NCI-H1092 treated with DMSO at 0.1 percent for 48 hours (cell line): ENCODE measurements around the gene FRMD8.

Source experiments
- DNase-seq: peaks from one replicate; lab custom pipeline; 2025; lab: John Stamatoyannopoulos, UW

Gene FRMD8, protein sequence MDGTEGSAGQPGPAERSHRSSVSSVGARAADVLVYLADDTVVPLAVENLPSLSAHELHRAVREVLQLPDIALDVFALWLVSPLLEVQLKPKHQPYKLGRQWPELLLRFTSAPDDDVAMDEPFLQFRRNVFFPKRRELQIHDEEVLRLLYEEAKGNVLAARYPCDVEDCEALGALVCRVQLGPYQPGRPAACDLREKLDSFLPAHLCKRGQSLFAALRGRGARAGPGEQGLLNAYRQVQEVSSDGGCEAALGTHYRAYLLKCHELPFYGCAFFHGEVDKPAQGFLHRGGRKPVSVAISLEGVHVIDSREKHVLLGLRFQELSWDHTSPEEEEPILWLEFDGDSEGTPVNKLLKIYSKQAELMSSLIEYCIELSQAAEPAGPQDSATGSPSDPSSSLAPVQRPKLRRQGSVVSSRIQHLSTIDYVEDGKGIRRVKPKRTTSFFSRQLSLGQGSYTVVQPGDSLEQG

GRCh38 chr11:65386307-65387140 is at the start of gene FRMD8:
Gene FRMD8 (plus strand): TSS chr11:65386637. CDS start chr11:65387037, 400 bp downstream.
- peak; percentile 76 for DNase-seq

- no peak for DNase-seq
Observed at GRCh38 chr11:65338676-65339075, 47.8 kb upstream of the FRMD8 start.

- no peak for DNase-seq
Observed at GRCh38 chr11:65340226-65340625, 46.2 kb upstream of the FRMD8 start.

- no peak for DNase-seq
Observed at GRCh38 chr11:65341856-65342255, 44.6 kb upstream of the FRMD8 start.

DNA sequence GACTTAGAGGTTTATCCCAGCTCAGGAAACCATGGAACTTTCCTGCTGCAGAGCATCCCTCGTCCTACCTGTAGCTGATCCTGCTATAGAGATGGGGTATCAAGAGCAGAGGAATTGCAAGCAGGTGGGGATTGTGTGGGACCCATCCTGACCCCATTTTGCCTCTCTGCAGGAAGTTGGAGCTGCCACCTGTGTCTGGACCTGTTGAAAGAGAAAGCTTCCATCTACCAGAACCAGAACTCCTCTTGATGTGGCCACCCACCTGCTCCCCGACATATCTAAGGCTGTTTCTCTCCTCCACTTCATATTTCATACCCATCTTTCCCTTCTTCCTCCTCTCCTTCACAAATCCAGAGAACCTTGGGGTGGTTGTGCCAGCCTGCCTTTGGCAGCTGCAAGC is 34.9 kb upstream of the FRMD8 start:
- no peak for DNase-seq

DNA sequence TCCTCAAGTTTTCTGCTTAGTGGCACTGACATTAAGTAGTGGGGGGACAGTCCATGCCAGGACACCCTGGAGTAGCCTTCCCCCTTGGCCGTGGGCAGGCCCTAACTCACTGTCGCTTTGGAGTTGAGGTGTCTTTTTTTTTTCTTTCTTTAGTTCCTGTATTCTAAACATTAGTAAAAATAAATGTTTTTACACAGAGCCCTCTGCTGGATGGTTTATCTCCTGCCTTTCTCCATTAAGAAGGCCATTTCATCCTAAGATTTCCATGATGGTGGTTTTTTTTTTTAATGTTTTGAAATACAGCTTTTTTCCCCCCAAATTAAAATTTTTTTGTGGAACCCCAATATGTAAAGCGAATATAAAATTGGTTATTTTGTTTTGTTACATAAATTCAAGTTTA is 33.7 kb upstream of the FRMD8 start:
- no peak for DNase-seq

DNA sequence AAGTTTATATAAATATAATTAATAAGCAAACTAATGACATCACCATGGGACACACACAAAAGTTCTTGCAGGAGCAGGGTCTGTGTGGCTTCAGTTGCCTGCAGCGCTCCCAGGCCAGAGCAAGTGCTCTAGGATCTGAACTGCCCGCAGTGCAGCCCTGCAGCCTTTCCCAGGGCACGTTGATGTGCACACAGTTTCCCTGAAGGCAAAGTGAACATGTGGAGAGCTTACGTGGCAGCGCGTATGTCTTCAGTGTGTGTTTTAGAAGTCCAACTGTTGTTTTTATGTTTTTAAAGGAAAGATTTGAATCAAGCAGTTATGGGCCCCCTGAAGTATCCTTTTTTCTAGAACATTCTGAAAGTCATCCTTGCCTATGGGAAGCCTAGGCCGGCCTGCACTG is 33.1 kb upstream of the FRMD8 start:
- no peak for DNase-seq

- DNase-seq = no peak
Observed at GRCh38 chr11:65353900-65354264, 32.6 kb upstream of the FRMD8 start.

GRCh38 chr11:65354265-65355012 is 32.0 kb upstream of the FRMD8 start, which contains the start of gene TIGD3:
Gene TIGD3 (plus strand): TSS chr11:65354751. CDS start chr11:65355809, 1,058 bp downstream.
- peak; percentile 99 for DNase-seq

DNA sequence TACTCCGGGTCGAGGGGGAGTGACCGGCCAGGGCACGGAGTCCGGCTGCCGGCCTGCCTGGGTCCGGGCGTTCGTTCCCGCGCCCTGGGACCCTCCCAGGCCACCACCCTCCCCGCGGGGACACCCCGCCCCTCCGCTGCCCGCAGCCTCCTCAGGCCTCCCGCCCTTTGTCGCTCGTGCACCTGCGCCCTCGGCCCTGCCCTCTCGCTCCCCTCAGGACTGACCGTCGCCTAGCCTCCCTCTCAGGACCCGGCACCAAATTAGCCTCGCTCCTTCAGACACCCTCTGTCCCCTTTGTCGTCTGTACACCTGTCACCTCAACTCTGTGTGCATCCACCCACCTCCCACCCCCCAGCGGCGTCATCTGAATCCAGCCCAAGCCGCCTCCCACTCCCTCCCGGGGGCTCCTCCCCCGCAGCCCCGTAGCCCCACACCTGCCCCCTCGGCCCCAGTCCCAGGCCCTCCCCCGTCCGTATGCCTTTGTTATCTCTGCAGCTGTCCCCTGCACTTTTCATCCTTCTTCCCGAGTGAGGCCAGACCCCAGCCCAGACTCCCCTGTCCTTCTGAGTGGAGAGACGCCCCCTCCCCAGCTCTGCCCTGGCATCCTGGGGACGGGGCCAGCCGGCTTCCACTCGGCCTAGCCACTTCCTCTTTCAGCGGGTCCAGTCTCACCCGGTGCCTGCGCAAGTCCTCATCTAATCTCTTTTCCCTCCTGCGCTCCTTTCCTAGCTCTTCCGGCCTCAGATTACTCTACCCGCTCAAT is 31.2 kb upstream of the FRMD8 start:
- DNase-seq = peak; percentile 58

GRCh38 chr11:65355776-65356393 is 30.6 kb upstream of the FRMD8 start:
- DNase-seq = no peak

GRCh38 chr11:65356394-65356972 is 30.0 kb upstream of the FRMD8 start:
- DNase-seq = no peak

DNA sequence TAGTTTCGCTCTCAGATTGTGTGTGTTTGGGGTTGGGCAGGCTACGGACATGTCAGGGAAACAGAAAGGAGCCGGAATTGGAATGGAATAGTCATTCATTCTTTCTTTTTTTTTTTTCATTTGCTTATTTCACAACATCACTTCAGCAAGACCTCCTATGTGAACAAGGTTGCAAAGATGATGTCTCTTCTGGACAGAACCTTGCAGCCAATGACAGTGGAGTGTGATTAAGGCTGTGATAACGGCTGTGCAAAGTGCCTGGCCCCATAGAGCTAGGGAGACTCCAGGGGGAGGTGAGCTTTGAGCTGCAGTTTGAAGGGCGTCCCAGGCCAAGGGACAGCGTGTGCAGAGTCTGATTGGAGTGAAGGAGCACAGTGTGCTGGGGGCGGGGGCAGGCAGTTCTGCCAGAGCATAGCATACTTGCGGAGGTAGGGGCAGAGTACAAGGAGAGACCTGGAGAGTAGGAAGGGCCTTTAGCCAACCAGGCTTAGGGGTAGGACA is 28.5 kb upstream of the FRMD8 start:
- no peak for DNase-seq

- DNase-seq = no peak
Observed at GRCh38 chr11:65362320-65362931, 24.0 kb upstream of the FRMD8 start.

- no peak for DNase-seq
Observed at GRCh38 chr11:65362966-65363365, 23.5 kb upstream of the FRMD8 start.

- no peak for DNase-seq
Observed at GRCh38 chr11:65363770-65364169, 22.7 kb upstream of the FRMD8 start.

DNA sequence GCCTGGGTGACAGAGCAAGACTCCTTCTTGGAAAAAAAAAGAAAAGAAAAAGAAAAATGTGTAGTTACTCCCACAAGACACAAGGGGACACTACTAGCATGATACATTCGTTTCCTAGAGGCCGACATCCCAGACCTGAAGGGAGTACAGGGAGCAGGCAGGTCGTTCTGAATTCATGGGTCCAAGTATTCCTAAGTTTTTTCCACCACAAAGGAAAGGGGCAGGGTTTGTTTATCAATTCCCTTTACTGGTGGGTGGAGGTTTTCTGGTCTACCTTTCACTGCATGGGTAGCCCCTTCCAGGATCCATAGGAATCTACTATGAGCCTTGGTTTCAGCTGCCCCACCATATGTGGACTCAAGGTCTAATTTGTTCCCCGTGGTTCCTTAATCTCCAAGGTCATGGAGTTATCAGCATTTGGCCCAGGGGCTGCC is 20.1 kb upstream of the FRMD8 start:
- DNase-seq = peak; percentile 85

DNA sequence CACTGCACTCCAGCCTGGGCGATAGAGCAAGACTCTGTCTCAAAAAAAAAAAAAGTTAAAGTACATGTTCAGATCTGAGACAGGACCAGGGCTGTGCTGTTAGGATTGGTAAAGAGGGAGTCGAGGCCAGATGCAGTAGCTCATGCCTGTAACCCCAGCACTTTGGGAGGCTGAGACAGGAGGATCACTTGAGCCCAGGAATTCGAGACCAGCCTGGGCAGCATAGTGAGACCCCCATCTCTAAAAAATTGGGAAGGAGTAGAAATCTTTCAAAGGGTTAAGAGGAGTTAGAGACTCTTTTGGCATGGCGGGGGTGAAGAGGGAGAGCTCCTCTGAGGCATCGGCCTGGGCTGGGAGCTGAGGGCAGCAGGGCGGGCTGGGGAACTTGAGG is 15.8 kb upstream of the FRMD8 start:
- DNase-seq = no peak

DNA sequence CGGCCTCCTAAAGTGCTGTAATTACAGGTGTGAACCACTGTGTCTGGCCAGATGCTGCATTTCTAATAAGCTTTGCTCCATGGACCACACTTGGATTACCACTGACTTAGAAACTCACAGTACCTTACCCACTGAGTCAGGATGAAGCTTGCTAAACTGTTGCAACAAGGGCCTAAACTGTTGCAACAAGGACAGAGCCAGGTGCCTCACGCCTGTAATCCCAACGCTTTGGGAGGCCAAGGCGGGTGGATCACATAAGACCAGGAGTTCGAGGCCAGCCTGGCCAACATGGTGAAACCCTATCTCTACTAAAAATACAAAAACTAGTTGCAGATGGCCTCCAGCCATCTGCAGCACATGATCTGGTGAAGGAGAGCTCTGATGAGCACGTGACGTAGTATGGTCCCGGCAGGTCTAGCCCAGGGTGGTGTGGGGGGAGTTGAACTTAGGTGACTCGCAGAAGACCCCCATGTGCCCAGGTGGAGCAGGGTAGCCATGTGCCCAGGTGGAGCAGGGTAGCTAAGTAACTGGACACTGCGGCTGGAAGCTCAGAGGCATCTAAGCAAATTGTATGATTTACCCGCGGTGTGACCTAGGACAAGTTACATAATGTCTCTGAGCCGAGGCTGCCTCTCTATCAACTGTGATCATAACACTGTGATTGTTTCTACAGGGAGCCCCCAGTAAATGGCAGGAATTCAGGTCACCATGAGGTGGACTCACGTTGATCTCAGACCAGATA is 12.4 kb upstream of the FRMD8 start:
- no peak for DNase-seq
